Measurements from ENCODE around the gene TMEM86B.
A peak's percentile ranks its signal among the peaks of the same experiment; 100 is the strongest.
"Not testable (repeated sequence)": the region's sequence is repeated elsewhere in the genome, so short reads cannot be mapped to it uniquely, and the experiment has no call there.

TMEM86B gene

GRCh38 chr19:55220525-55220924 is 8.0 kb downstream of the TMEM86B start:
- no peak for DNase-seq (ENCODE audit: low read depth in 2 of 2)

DNA sequence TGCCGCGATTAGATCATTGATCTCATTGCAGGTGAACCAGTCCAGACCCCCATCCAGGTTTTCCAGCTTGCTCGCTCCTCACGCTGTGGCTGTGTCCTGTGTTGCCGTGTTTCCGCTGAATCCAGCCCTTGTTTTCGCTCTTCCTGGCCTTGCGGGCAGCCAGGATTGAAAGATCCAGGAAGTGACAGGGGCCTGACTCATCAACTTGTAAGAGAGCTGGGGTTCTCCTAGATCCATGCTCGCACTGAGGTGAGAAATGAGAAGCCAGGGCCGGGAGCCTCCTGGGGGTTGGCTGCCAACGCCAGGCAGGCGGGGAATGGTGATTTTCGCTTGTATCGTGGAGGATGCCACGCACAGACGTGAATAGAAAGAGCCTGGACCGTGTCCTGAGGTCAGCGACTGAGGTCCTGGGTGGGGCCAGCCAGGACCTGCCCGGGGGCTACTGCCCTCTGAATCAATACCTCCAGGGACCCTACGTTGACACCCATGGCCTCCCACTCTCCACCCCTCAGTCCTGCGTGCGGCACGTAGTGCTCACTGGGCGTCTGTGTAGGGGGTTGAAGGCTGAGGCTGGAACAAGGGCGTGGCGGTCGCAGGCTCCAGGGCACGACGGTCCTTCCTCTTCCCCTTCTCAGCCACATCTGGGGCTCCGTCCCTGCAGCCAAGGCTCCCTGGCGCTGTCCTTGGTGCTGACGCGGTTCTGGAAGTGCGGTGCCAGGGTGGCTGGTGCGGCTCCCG is 11.9 kb downstream of the TMEM86B start:
- no peak for DNase-seq (ENCODE audit: low read depth in 2 of 2)

DNA sequence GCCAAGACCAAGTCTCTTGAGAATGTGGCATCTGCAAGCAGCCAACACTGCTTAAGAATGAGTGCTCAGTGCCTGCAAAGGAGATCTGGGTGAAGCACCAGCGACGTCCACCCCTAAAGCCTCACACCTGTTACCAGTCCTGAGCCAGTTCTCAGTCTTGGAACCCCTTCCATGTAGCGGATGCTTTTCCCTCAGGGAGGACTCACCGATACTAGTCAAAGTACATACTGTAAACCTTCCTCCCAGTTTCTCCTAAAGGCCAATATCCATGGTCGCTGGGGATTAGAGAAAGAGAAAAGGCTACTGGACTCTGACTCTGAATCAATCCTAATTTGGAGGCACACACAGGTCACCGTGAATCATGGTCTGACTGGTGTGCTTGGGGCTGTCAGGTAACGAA is 15.0 kb downstream of the TMEM86B start:
- no peak for DNase-seq (ENCODE audit: low read depth in 2 of 2)

- DNase-seq (ENCODE audit: low read depth in 2 of 2): no peak
Observed at GRCh38 chr19:55212447-55212846, 16.1 kb downstream of the TMEM86B start.

DNA sequence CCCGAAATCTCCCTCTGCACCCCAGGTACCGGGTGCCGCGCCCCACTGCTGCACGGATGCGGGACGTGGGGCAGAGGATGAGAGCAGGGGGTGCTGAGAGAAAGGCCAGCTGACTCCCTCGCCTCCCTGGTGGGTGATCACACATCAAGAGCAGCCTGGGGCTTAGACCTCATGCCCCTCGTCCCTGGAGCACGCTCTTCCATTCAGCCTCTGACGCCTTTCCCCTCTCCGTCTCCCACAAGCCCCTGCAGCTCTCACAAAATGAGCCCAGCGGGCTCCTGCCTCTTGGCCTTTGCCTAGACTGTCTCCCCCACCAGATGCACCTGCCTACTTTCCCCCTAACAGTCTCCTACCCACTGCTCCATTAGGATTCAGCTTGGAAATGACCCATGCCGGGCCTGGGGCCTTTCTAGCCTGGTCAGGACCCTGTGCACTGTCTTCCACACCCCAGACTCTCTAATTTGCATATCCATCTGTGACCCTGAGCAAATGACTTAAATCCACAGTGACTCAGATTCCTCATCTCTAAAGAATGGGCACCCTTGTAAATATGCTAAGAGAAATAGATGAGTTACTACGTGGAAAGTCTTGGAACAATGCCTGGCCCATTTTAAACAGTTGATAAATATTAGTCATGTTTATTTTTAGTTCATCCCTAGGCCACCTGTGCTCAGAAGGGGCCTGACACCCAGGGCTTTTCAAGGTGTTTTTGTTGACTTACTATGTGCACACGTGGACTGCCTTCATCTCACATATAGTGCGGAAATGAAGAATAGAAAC is 18.7 kb downstream of the TMEM86B start:
- no peak for DNase-seq (ENCODE audit: low read depth in 2 of 2)

DNA sequence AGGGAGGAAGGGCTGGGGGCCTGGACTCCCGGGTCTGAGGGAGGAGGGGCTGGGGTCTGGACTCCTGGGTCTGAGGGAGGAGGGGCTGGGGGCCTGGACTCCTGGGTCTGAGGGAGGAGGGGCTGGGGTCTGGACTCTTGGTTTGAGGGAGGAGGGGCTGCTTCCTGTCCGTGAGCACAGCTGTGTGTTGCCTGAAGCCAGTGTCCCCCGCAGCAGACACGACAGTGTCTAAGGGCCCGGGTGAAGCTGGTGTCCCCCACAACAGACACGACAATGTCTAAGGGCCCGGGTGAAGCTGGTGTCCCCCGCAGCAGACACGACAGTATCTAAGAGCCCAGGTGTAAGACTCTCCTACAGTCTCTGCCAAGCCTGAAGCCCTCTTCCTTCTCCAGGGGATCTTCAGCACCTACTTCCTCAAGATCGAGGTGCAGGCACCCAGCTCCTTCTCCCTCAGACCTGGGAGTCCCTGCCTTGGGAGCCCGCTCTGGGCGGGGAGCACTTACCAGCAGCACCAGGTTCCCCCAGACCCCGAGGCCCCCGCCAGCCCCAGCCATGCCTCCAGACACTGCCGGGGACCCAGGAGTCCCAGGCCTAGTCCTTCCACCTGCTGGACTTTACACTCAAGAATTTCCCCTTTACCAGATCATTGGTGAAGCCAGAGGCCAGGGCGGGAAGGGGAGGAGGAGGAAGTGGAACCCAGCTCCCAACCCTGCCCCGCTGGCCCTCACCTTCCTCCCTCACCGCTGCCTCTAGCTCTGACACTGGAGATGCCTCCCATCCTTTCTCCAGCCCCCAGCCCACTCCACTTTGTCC is 19.5 kb downstream of the TMEM86B start, which contains the start of gene PTPRH:
PTPRH (minus strand) TSS at position 622 of the 813 bp plus-strand sequence; CDS start at position 554, 68 bp downstream.
- no peak for DNase-seq (ENCODE audit: low read depth in 2 of 2)

DNA sequence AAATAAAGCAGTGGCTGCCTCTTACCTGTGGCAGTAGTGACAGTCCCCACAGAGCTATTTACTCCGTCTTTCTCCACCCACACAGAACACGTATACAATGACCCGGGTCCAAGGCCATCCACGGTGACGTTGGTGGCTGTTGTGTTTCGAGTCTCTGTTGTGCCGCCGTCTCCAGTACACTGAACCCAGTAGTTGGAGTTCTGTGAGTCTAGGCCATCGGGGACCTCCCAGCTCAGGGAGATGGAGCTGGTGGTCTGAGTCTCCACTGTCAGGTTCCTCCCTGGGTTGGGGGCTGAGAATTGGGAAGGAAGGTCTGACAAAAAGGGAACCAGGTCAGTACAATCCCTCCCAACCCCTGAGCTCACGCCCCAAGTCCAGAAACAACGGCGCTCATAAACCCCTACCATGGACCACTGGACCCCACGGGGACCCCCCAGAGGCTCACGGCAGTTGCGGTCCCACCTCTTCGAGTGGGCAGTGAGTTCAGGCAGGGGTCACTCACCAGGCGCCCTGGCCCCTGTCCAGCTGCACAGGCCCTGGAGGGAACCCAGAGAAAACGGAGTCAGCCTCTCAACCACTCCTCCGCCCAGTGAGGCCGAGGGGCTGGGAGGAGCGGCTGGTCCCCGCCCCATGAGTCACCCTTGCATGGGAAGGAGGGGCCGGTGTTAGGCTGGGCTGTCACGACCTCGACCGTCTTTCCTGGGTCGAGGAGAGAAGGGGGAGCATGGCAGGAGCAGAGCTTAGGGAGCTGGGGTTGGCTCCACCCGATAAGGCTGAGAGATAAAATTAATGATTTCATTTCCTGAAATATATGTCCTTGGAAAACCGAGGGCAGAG is 21.7 kb downstream of the TMEM86B start:
- peak; percentile 8 to 20 for DNase-seq (ENCODE audit: low read depth in 2 of 2)

DNA sequence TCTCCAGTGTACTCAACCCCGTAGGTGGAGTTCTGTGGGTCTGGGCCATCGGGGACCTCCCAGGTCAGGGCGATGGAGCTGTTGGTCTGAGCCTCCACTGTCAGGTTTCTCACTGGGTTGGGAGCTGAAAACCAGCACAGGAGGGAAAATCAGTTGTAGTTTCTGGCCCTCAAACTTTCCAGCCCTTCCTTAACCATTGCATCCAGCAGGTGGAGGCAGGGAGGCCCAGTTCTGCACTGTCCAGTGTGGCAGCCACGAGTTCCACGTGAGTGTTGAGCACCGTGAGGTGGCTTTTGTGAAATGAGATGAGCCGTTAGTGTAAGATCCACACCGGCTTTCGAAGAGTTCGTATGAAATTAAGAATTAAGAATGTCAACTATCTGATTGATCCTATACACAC is 26.4 kb downstream of the TMEM86B start:
- DNase-seq (ENCODE audit: low read depth in 2 of 2): not testable (repeated sequence)

DNA sequence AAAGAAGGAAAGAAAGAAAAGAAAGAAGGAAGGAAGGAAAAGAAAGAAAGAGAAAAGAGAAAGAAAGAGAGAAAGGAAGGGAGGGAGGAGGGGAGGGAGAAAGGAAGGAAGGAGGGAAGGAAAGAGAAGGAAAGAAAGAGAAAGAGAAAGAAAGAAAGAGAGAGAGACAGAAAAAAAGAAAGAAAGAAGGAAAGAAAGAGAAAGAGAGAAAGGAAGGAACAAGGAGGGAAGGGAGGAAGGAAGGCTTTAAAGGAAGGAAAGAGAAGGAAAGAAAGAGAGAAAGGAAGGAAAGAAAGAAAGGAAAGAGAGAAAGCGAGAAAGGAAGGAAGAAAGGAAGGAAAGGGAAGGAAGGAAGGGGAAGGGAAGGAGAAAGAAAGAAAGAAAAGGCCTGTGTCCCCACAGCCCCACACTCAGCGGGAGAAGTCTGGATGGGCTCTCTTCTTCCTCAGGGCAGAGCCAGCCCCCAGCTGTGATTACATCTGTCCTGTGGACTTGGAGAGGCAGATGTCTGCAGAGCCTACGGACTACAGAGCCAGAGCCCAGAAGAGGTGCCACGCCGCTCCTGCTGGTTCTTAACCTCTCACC is 28.9 kb downstream of the TMEM86B start:
- no peak for DNase-seq (ENCODE audit: low read depth in 2 of 2)

GRCh38 chr19:55198651-55199050 is 29.9 kb downstream of the TMEM86B start:
- DNase-seq (ENCODE audit: low read depth in 2 of 2): no peak

DNA sequence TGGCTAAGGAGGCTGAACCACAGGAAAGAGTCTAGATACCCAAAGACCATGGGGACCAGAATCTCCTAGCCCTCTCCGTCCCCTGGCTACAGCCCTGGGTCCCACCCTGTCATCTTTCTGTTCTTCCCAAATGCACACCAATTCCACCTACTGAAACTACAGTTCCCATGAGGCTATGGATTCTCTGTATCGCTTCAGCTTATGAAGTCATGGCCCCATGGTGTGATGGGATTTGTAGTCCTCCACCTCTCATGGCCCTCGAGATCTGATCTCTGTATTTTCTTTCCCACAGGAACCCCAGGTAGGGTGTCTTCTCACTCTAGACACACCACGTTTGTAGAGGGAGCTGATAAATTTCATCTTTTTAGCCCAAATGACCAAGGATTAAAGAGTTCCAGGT is 31.0 kb downstream of the TMEM86B start:
- DNase-seq (ENCODE audit: low read depth in 2 of 2): no peak

DNA sequence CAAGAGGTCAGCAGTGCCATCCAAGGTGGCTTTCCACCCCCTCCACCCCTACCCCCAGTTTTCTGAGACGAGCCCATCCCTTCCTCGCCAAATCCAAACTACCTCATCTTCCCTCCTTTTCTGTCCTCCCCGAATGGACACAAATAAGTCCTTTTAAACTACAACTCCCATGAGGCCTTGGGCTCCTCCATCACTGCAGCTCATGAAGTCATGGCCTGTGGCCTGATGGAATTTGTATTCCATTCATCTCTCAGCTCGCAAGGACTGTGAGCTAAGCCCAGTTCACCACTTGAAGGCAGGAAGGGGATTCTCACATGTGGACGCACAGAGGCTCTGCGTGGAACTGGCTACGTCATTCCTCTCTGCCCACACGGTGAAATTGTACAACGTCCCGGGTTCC is 31.8 kb downstream of the TMEM86B start:
- DNase-seq (ENCODE audit: low read depth in 2 of 2): no peak

DNA sequence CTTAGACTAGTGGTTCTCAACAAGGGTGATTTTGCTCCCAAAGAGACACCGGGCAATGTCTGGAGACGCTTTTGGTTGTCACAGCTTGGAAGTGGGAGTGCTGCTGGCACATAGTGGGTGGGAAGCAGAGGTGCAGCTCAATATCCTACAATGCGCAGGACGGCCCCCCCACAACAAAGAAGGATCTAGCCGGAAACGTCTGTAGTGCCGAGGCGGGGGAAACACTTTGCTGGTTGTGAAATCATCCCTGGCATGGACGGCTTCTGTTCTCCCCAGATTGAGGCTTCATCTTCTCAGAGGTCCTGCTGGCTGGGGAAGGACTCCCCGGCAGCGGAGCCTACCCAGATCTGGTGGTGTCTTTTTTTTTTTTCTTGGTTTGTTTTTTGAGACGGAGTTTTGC is 35.1 kb downstream of the TMEM86B start:
- DNase-seq (ENCODE audit: low read depth in 2 of 2): no peak

DNA sequence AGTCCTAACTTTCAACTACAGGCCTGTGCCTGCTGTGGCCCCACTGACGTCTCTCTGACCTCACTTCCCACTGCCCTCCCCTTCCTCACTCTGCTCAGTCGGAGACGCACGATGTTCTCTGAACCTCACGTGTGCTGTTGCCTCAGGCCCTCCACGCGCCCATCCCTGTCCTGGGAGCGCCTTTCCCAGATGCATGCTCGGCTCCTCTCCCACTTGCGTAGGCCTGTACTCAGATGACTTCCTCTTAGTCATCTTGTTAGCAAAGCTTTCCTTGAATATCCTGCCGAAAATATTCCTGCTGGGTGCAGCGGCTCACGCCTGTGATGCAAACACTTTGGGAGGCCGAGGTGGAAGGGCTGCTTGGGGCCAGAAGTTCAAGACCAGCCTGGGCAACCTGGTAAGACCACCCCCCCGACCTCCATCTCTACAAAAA is 39.1 kb downstream of the TMEM86B start:
- DNase-seq (ENCODE audit: low read depth in 2 of 2): no peak

GRCh38 chr19:55188625-55189024 is 39.9 kb downstream of the TMEM86B start:
- DNase-seq (ENCODE audit: low read depth in 2 of 2): no peak

GRCh38 chr19:55186080-55186479 is 42.5 kb downstream of the TMEM86B start:
- no peak for DNase-seq (ENCODE audit: low read depth in 2 of 2)

DNA sequence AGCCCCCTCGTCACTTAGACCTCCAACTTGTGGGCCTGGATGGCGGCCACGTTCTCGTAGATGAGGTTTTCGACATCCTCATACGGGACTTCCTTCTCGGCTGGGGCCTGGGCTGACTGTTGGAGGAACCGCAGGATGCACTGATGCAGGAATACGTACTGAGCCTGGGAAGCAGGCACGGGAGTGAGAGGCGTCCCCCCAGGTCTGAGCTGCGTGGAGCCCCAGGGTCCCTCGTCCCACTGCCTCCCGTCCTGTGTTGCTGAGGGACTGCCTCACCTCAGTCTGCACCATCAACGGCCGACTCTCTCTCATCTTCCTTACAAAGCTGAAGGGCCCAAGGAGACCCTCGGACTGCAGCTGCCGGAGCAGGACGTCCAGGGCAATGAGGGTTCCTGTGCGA is 46.8 kb downstream of the TMEM86B start:
- no peak for DNase-seq (ENCODE audit: low read depth in 2 of 2)

- DNase-seq (ENCODE audit: low read depth in 2 of 2): no peak
Observed at GRCh38 chr19:55179606-55180484, 48.7 kb downstream of the TMEM86B start, which contains the start of gene SYT5. SYT5 (minus strand) TSS chr19:55180289; CDS start chr19:55179041, 1,248 bp downstream.

GRCh38 chr19:55178781-55179599 is 49.6 kb downstream of the TMEM86B start:
- DNase-seq (ENCODE audit: low read depth in 2 of 2): peak; percentile 82 to 88

Measured in stimulated activated CD8-positive, alpha-beta memory T cell treated with anti-CD3 and anti-CD28 coated beads, Interleukin-7, amount 100 ng/mL, for 4 hours (primary cell).